ENCODE measurements around the gene RNU6-7.

Gene RNU6-7

GRCh38 chr14:32224737-32225377 lies 23.0 kb downstream of the RNU6-7 start:
- TF ChIP-seq GATA3 (IDR thresholded peaks at IDR 0.05; ENCODE audit: low read depth, low read length) (no peak), GATA2 (IDR thresholded peaks at IDR 0.05; ENCODE audit: low read depth, low read length) (no peak)

GRCh38 chr14:32225378-32225920 lies 23.6 kb downstream of the RNU6-7 start:
- peak; percentile 94 for TF ChIP-seq GATA3 (IDR thresholded peaks at IDR 0.05; ENCODE audit: low read depth, low read length)
- TF ChIP-seq GATA2 (IDR thresholded peaks at IDR 0.05; ENCODE audit: low read depth, low read length): peak; percentile 89

GRCh38 chr14:32226056-32226455 lies 24.2 kb downstream of the RNU6-7 start:
- TF ChIP-seq GATA2 (IDR thresholded peaks at IDR 0.05; ENCODE audit: low read depth, low read length): no peak
- TF ChIP-seq GATA3 (IDR thresholded peaks at IDR 0.05; ENCODE audit: low read depth, low read length): no peak

GRCh38 chr14:32230181-32230580 lies 28.3 kb downstream of the RNU6-7 start:
- TF ChIP-seq GATA2 (IDR thresholded peaks at IDR 0.05; ENCODE audit: low read depth, low read length): no peak
- TF ChIP-seq GATA3 (IDR thresholded peaks at IDR 0.05; ENCODE audit: low read depth, low read length): no peak

- TF ChIP-seq GATA2 (IDR thresholded peaks at IDR 0.05; ENCODE audit: low read depth, low read length): no peak
- TF ChIP-seq GATA3 (IDR thresholded peaks at IDR 0.05; ENCODE audit: low read depth, low read length): no peak
These were observed 28.9 kb downstream of the RNU6-7 start for GRCh38 chr14:32230695-32231280.

- TF ChIP-seq GATA2 (IDR thresholded peaks at IDR 0.05; ENCODE audit: low read depth, low read length): no peak
- no peak for TF ChIP-seq GATA3 (IDR thresholded peaks at IDR 0.05; ENCODE audit: low read depth, low read length)
These were observed 30.6 kb downstream of the RNU6-7 start for GRCh38 chr14:32232481-32232880.

GRCh38 chr14:32233260-32233659 lies 31.4 kb downstream of the RNU6-7 start:
- TF ChIP-seq GATA3 (IDR thresholded peaks at IDR 0.05; ENCODE audit: low read depth, low read length): no peak
- TF ChIP-seq GATA2 (IDR thresholded peaks at IDR 0.05; ENCODE audit: low read depth, low read length): no peak

GRCh38 chr14:32244404-32244803 lies 42.6 kb downstream of the RNU6-7 start:
- TF ChIP-seq GATA3 (IDR thresholded peaks at IDR 0.05; ENCODE audit: low read depth, low read length) (no peak), GATA2 (IDR thresholded peaks at IDR 0.05; ENCODE audit: low read depth, low read length) (no peak)

GRCh38 chr14:32246751-32247150 lies 44.9 kb downstream of the RNU6-7 start:
- TF ChIP-seq GATA2 (IDR thresholded peaks at IDR 0.05; ENCODE audit: low read depth, low read length) (no peak), GATA3 (IDR thresholded peaks at IDR 0.05; ENCODE audit: low read depth, low read length) (no peak)

GRCh38 chr14:32249371-32249770 lies 47.5 kb downstream of the RNU6-7 start:
- no peak for TF ChIP-seq GATA3 (IDR thresholded peaks at IDR 0.05; ENCODE audit: low read depth, low read length)
- TF ChIP-seq GATA2 (IDR thresholded peaks at IDR 0.05; ENCODE audit: low read depth, low read length): no peak

GRCh38 chr14:32249780-32250179 lies 47.9 kb downstream of the RNU6-7 start:
- no peak for TF ChIP-seq GATA2 (IDR thresholded peaks at IDR 0.05; ENCODE audit: low read depth, low read length)
- no peak for TF ChIP-seq GATA3 (IDR thresholded peaks at IDR 0.05; ENCODE audit: low read depth, low read length)

- TF ChIP-seq GATA3 (IDR thresholded peaks at IDR 0.05; ENCODE audit: low read depth, low read length) (no peak), GATA2 (IDR thresholded peaks at IDR 0.05; ENCODE audit: low read depth, low read length) (no peak)
These were observed 48.8 kb downstream of the RNU6-7 start for GRCh38 chr14:32250681-32251080.

GRCh38 chr14:32251530-32251929 lies 49.7 kb downstream of the RNU6-7 start:
- TF ChIP-seq GATA3 (IDR thresholded peaks at IDR 0.05; ENCODE audit: low read depth, low read length) (no peak), GATA2 (IDR thresholded peaks at IDR 0.05; ENCODE audit: low read depth, low read length) (no peak)
